HG02981 (cell line): ENCODE results near the gene SETD2.

Experiments used
- ATAC-seq: cut with Tn5 transposase; IDR thresholded peaks from one replicate; pipeline ENCODE4 v1.9.1; 2021; ENCODE audit warnings: mild to moderate bottlenecking, moderate library complexity; ENCODE audit not compliant: unreplicated experiment

SETD2 gene

DNA sequence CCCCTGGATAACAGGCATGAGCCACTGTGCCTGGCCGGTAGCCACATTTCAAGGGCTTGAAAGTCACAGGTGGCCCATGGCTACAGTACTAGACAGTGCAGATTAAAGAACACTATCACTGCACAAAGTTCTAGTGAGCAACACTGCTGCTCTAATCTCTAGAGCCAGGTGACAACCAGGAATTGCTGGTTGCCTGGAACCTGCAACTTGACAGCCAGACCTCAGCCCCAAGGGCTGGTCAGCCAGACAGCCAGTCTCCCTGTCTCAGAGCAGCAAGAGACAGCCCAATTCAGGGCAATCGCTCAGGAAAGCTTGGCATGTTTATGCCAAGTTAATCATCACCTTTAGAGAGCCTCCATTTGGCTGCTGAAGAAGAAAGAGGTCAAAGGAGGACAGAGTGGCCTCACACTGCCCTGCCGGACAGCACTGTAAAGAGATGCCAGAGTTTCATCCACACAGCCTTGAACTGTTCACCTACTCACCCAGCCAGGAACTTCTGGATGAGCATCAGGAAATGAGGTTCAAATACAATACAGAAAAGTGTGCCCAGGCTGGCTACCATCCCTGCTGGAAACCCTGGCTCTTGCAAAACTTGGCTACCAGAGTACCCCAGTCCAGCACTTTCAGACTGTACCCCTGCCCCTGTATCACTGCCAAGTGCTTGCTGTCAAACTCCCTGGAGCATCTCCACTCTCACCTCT is 193.4 kb downstream of the SETD2 start:
- no peak for ATAC-seq

DNA sequence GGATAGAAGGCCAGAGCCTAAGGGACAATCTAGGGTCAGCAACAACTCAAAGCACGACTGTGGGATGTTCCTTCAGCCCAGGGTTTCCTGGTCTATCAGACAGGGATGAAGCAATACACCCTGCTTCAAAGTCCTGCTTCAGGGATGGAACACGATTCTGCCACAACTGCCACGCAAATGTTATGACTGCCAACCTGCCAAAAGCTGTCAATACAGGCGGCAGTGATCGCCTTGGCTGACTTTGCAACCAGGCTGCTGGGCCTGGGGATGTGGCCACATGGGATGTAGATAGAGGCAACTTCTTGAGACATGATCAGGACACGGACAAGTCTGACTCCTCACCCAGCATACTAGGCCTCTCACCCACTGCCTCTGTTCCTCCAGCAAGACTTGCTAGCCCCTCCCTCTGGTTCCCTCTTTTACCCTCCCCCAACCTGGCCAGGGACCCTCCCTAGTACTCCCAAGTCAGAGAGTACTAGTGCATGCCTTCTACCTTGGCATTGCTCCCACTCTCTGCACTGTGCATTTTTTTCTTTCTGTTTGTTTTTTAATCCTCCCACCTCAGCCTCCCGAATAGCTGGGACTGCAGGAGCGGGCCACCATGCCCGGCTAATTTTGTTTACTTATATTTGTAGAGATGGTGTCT is 195.0 kb downstream of the SETD2 start:
- ATAC-seq: no peak

DNA sequence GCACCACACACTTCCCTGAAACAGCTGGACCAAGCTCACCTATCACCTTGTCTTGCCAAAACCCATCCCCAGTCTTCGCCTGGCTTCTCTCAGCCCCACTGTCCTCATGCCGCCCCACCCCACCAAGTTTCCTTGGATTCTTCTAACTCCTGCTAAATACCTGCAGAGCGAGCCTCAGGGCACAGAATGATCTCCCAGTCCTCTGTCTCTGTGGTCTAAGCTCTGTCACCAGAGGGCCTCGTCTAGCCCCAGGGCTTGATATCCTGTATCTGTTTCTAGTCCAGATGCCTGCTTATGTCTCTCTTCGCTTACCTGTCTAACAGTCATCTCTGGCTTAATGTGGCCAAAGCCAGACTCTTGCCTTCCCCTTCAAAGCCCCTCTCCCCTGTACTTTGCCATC is 197.1 kb downstream of the SETD2 start:
- no peak for ATAC-seq
